GM21529 (cell line): ENCODE measurements around the gene BLM.
A peak's percentile ranks its signal among the peaks of the same experiment; 100 is the strongest.
"Not testable (repeated sequence)": the region's sequence is repeated elsewhere in the genome, so short reads cannot be mapped to it uniquely, and the experiment has no call there.

Source experiments
- ATAC-seq: cut with Tn5 transposase; IDR thresholded peaks from one replicate; pipeline ENCODE4 v1.9.1; 2021; ENCODE audit not compliant: unreplicated experiment

BLM gene

GRCh38 chr15:90716976-90717821, at the start of gene BLM:
BLM (plus strand) TSS chr15:90717346; CDS start chr15:90747393, 30,047 bp downstream.
- peak; percentile 99 for ATAC-seq

- ATAC-seq: not testable (repeated sequence)
These were observed 49.3 kb upstream of the BLM start for GRCh38 chr15:90667755-90668345.

GRCh38 chr15:90670631-90671030, 46.5 kb upstream of the BLM start:
- ATAC-seq: not testable (repeated sequence)

GRCh38 chr15:90671216-90671615, 45.9 kb upstream of the BLM start:
- no peak for ATAC-seq

- not testable (repeated sequence) for ATAC-seq
These were observed 43.8 kb upstream of the BLM start for GRCh38 chr15:90673357-90673756.

- ATAC-seq: no peak
These were observed 42.7 kb upstream of the BLM start for GRCh38 chr15:90674476-90674875.

- no peak for ATAC-seq
These were observed 41.7 kb upstream of the BLM start for GRCh38 chr15:90675464-90675863.

- no peak for ATAC-seq
These were observed 39.0 kb upstream of the BLM start for GRCh38 chr15:90677807-90678790.

GRCh38 chr15:90679959-90680358, 37.2 kb upstream of the BLM start:
- ATAC-seq: no peak

- ATAC-seq: no peak
These were observed 36.7 kb upstream of the BLM start for GRCh38 chr15:90680371-90680935.

- no peak for ATAC-seq
These were observed 36.1 kb upstream of the BLM start for GRCh38 chr15:90681056-90681455.

GRCh38 chr15:90681480-90681879, 35.7 kb upstream of the BLM start:
- ATAC-seq: no peak

- no peak for ATAC-seq
These were observed 33.8 kb upstream of the BLM start for GRCh38 chr15:90683371-90683770.

- no peak for ATAC-seq
These were observed 33.3 kb upstream of the BLM start for GRCh38 chr15:90683876-90684275.

GRCh38 chr15:90684281-90684680, 32.9 kb upstream of the BLM start:
- ATAC-seq: no peak

- ATAC-seq: peak; percentile 28
These were observed 31.3 kb upstream of the BLM start for GRCh38 chr15:90685591-90686434.

- peak; percentile 86 for ATAC-seq
These were observed 30.5 kb upstream of the BLM start for GRCh38 chr15:90686435-90687218.

- not testable (repeated sequence) for ATAC-seq
These were observed 27.7 kb upstream of the BLM start for GRCh38 chr15:90689326-90689961.

- ATAC-seq: no peak
These were observed 26.6 kb upstream of the BLM start for GRCh38 chr15:90690585-90690984.
